Activated B cell treated with CpG ODN at 0.5 μM for 24 hours (primary cell): Measurements from ENCODE around the gene KIAA1671. TPM values are rescaled to one million over a fixed set of nuclear protein-coding genes. Genes with fewer than 3 reads are reported as not detected.

Experiments used
- ATAC-seq: fragments of 200-7000 bp; cut with Tn5 transposase; one replicate; pipeline ENCODE4 v1.10.0; 2021; ENCODE audit warnings: low read depth, mild to moderate bottlenecking, moderate library complexity
- CTCF ChIA-PET: fragments of 350-600 bp; sonication (Branson Sonifier 250); formaldehyde crosslinking; loops from one replicate; lab custom pipeline; 2021; ENCODE audit warnings: antibody characterized with exemption; lab: Charles Lee
- POLR2A ChIA-PET: fragments of 350-600 bp; sonication (Branson Sonifier 250); formaldehyde crosslinking; loops from one replicate; lab custom pipeline; 2021; ENCODE audit warnings: antibody characterized with exemption; lab: Charles Lee
- DNase-seq: peaks from one replicate; pipeline ENCODE4 v3.0.0; 2022
- H3K27ac Mint-ChIP-seq: one replicate; pipeline ENCODE4 v1.8.0; 2020; ENCODE audit warnings: mixed read lengths
- H3K27me3 Mint-ChIP-seq: one replicate; pipeline ENCODE4 v1.8.0; 2021; ENCODE audit warnings: mixed read lengths
- H3K36me3 Mint-ChIP-seq: one replicate; pipeline ENCODE4 v1.8.0; 2021; ENCODE audit warnings: low read depth, mixed read lengths
- H3K4me1 Mint-ChIP-seq: one replicate; pipeline ENCODE4 v1.8.0; 2021; ENCODE audit warnings: mixed read lengths
- H3K4me3 Mint-ChIP-seq: one replicate; pipeline ENCODE4 v1.8.0; 2020; ENCODE audit warnings: mild to moderate bottlenecking, mixed read lengths
- H3K9me3 Mint-ChIP-seq: one replicate; pipeline ENCODE4 v1.8.0; 2020; ENCODE audit warnings: mixed read lengths
- intact Hi-C: fragments of 100-400 bp; cut with micrococcal nuclease; formaldehyde crosslinking; loops from one replicate; pipeline ENCODE4 v1.15.1; 2024
- total RNA-seq: library from RNA; stranded (reverse); gene quantifications from 2 replicates; pipeline ENCODE4 v1.2.3, GENCODE V29; 2022
- TF ChIP-seq, protein P1 (sequence below): fragments of 200-600 bp; IDR thresholded peaks from one replicate; pipeline ENCODE4 v1.8.0; 2022; ENCODE audit warnings: antibody characterized with exemption, mild to moderate bottlenecking

KIAA1671 gene
- total RNA-seq, 1 donor from 2014 or later, result 0.04 TPM

DNA sequence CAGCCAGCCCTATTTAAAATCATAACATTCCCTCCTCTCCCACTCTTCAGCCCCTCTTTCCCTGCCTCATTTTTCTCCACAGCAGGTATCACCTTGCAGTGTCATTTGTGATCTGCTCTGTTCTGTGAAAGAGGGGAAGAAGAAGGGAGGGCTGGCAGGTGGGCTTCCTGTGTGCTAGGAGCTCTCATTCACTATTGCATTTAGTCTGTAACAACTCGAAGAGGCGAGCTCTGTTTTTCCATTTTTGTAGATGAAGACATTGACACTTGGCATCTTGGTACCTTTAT is 195.1 kb downstream of the KIAA1671 start:
- Mint-ChIP-seq H3K4me3 (no peak overlapping the region), H3K9me3 (no peaks in the 10 kb centered on the region), H3K36me3 (no peaks in the 10 kb centered on the region), H3K4me1 (no peaks in the 10 kb centered on the region), H3K27me3 (peaks cover 3% of the 10 kb centered on the region), H3K27ac (no peak overlapping the region)
- no peak for DNase-seq
- intact Hi-C loops, result no loop called here
- no peak for ATAC-seq
- POLR2A ChIA-PET, result no interaction called here
- TF ChIP-seq, protein P1, sequence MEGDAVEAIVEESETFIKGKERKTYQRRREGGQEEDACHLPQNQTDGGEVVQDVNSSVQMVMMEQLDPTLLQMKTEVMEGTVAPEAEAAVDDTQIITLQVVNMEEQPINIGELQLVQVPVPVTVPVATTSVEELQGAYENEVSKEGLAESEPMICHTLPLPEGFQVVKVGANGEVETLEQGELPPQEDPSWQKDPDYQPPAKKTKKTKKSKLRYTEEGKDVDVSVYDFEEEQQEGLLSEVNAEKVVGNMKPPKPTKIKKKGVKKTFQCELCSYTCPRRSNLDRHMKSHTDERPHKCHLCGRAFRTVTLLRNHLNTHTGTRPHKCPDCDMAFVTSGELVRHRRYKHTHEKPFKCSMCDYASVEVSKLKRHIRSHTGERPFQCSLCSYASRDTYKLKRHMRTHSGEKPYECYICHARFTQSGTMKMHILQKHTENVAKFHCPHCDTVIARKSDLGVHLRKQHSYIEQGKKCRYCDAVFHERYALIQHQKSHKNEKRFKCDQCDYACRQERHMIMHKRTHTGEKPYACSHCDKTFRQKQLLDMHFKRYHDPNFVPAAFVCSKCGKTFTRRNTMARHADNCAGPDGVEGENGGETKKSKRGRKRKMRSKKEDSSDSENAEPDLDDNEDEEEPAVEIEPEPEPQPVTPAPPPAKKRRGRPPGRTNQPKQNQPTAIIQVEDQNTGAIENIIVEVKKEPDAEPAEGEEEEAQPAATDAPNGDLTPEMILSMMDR, result no peak
- CTCF ChIA-PET, result no interaction called here

DNA sequence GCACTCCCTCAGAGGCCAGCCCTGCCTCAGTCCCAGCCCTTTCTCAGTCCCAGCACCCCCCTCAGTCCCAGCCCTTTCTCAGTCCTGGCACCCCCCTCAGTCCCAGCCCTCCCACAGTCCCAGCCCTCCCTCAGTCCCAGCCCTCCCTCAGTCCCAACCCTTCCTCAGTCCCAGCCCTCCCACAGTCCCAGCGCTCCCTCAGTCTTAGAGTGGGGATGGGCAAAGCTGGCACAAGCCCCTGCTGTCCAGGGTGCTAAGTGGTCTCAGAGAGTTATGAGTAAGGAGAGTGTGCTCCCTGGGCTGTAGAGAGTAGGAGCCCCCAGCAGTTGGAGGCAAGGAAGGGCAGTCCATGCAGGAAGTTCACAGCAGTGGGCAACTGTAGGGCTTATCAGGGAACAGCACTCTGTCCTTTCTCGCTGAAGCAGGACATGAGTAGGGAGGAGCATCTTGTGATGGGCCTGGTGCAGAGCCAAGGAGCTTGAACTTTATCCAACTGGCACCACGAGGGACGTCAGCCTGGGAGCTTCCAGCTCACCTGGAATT is 195.7 kb downstream of the KIAA1671 start:
- H3K27ac Mint-ChIP-seq, result no peak overlapping the region
- ATAC-seq (no peak), DNase-seq (no peak)
- intact Hi-C loops, result no loop called here
- H3K27me3 Mint-ChIP-seq, result peaks cover 3% of the 10 kb centered on the region
- H3K4me1 Mint-ChIP-seq, result no peaks in the 10 kb centered on the region
- CTCF ChIA-PET, result no interaction called here
- H3K4me3 Mint-ChIP-seq, result no peak overlapping the region
- POLR2A ChIA-PET, result no interaction called here
- H3K36me3 Mint-ChIP-seq, result no peaks in the 10 kb centered on the region
- TF ChIP-seq, protein P1, result no peak
- H3K9me3 Mint-ChIP-seq, result no peaks in the 10 kb centered on the region

DNA sequence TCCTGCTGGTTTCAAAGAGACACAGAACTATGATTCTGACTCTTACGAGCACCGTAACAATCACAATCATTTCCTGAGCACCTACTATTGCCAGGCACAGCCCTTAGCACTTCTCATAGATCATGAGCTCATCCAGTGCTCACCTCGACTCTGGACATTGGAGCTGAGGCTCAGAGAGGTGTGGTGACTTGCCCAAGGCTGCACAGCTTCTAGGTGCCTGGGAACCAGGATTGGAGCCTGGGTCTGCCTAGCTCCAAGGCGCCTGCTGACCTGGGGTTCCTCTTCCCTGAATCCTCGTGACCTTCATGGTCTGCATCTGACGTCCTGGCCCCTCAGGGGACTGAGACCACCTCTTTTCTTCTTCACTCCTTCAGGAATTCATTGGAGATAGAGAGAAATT is 196.5 kb downstream of the KIAA1671 start:
- H3K9me3 Mint-ChIP-seq, result no peaks in the 10 kb centered on the region
- no peak overlapping the region for H3K4me3 Mint-ChIP-seq
- CTCF ChIA-PET, result no interaction called here
- DNase-seq (no peak), ATAC-seq (no peak)
- TF ChIP-seq, protein P1, result no peak
- intact Hi-C loops, result no loop called here
- H3K27me3 Mint-ChIP-seq, result peaks cover 3% of the 10 kb centered on the region
- H3K36me3 Mint-ChIP-seq, result no peaks in the 10 kb centered on the region
- no peaks in the 10 kb centered on the region for H3K4me1 Mint-ChIP-seq
- H3K27ac Mint-ChIP-seq, result no peak overlapping the region
- POLR2A ChIA-PET, result no interaction called here

DNA sequence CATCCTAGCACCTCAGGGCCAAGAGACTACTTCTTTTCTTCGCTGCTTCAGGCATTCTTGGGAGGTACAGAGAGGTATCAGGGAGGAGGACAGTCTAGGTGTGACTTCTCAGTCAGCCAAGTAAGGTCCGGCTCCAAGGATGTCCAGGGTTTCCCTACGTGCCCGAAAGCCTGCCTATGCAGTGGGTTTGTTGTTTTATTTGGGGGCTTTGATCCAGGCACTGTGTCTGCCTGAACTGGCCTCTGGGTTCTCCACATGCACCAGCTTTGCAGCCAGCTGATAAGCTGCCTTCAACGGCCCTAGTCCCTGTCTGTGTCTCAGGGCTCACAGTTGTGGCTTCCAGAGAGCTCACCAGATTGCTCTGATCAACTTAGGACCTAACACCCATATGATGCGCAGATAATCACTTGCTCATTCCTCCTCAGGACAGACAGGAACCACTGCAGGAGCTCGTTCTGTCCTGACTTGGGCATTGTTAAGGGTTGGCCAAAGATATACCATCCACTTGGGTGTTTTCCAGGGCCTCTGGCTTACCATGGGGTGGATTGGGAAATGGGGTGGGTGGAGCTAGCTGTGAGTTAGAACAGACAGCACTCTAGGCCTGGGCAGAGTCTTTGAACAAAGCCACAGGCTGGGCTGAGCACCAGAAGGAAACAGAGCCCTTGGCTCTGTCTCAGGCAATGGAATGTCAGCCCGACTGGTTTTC is 201.6 kb downstream of the KIAA1671 start:
- no peak for ATAC-seq
- POLR2A ChIA-PET, result no interaction called here
- TF ChIP-seq, protein P1, result no peak
- Mint-ChIP-seq H3K36me3 (no peaks in the 10 kb centered on the region), H3K4me3 (no peak overlapping the region), H3K27ac (no peak overlapping the region), H3K9me3 (no peaks in the 10 kb centered on the region), H3K27me3 (peaks cover 3% of the 10 kb centered on the region), H3K4me1 (no peaks in the 10 kb centered on the region)
- no peak for DNase-seq
- intact Hi-C loops, result no loop called here
- CTCF ChIA-PET, result no interaction called here

GRCh38 chr22:25154667-25154999 is 202.1 kb downstream of the KIAA1671 start:
- H3K9me3 Mint-ChIP-seq, result no peaks in the 10 kb centered on the region
- H3K27ac Mint-ChIP-seq, result no peak overlapping the region
- H3K27me3 Mint-ChIP-seq, result no peaks in the 10 kb centered on the region
- DNase-seq (no peak), ATAC-seq (no peak)
- no peaks in the 10 kb centered on the region for H3K36me3 Mint-ChIP-seq
- CTCF ChIA-PET, result no interaction called here
- POLR2A ChIA-PET, result no interaction called here
- intact Hi-C loops, result no loop called here
- H3K4me1 Mint-ChIP-seq, result no peaks in the 10 kb centered on the region
- TF ChIP-seq, protein P1, result no peak
- no peak overlapping the region for H3K4me3 Mint-ChIP-seq
